Astrocyte of the cerebellum (primary cell): ENCODE data around the gene HMGB4.

Experiments used
- DNase-seq: peaks from one replicate; pipeline ENCODE4 v3.0.0-alpha.2; 2011; ENCODE audit warnings: low read depth
- H3K4me3 ChIP-seq: 2 replicates; pipeline ENCODE4 v1.5.1; 2011; ENCODE audit warnings: mild to moderate bottlenecking, low read depth, low read length, moderate library complexity
- in situ Hi-C: cut with HindIII; loops from 2 replicates; pipeline ENCODE4 v1.10.0; 2017; ENCODE audit warnings: low sequenced_read_pairs
- TF ChIP-seq, protein P1 (sequence below): IDR thresholded peaks from 2 replicates; pipeline ENCODE4 v1.5.1; 2012; ENCODE audit warnings: low read length, low read depth, moderate library complexity, mild to moderate bottlenecking; ENCODE audit errors: missing control alignments

Gene HMGB4

DNA sequence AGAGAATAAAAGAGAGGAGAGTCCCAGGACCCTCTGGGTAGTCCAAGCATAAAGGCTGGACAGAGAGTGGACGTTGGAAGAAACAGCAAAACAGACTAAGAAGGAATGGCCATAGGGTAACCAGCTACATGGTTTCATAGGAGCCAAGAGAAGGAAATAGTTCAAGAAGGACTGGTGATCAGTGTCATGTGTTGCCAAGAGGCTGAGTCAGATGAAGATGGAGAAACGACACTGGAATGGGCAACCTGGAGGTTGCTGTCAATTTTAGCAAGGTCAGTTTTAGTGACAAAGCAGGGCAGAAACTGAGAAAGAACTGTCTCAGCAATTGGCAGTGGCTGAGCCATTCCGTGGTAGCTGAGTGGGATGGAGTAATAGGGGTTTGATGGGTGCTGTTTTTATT lies 41.4 kb downstream of the HMGB4 start:
- in situ Hi-C loops, result no loop called here
- H3K4me3 ChIP-seq, result no peak overlapping the region
- no peak for DNase-seq
- TF ChIP-seq, protein P1, sequence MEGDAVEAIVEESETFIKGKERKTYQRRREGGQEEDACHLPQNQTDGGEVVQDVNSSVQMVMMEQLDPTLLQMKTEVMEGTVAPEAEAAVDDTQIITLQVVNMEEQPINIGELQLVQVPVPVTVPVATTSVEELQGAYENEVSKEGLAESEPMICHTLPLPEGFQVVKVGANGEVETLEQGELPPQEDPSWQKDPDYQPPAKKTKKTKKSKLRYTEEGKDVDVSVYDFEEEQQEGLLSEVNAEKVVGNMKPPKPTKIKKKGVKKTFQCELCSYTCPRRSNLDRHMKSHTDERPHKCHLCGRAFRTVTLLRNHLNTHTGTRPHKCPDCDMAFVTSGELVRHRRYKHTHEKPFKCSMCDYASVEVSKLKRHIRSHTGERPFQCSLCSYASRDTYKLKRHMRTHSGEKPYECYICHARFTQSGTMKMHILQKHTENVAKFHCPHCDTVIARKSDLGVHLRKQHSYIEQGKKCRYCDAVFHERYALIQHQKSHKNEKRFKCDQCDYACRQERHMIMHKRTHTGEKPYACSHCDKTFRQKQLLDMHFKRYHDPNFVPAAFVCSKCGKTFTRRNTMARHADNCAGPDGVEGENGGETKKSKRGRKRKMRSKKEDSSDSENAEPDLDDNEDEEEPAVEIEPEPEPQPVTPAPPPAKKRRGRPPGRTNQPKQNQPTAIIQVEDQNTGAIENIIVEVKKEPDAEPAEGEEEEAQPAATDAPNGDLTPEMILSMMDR, result no peak

DNA sequence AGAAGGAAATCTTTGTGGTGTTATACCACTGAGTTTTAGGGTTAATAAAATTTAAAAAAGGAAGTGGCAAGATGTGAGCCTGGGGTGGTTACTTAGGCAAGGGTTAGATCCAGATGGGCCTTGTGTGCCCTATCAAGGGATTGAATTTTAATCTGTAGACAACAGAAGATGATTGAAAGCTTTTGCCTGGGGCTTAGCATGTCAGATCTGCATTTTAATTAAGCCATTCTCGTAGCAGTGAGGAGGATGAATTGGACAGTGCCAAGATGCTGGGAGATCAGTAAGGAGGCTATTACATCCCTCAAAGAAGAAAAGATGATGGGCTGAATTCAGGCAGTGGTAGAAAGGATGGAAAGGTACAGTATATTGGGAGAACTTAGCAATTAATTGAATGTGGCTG lies 42.3 kb downstream of the HMGB4 start:
- in situ Hi-C loops, result no loop called here
- no peak for DNase-seq
- H3K4me3 ChIP-seq, result no peak overlapping the region
- TF ChIP-seq, protein P1, result no peak

DNA sequence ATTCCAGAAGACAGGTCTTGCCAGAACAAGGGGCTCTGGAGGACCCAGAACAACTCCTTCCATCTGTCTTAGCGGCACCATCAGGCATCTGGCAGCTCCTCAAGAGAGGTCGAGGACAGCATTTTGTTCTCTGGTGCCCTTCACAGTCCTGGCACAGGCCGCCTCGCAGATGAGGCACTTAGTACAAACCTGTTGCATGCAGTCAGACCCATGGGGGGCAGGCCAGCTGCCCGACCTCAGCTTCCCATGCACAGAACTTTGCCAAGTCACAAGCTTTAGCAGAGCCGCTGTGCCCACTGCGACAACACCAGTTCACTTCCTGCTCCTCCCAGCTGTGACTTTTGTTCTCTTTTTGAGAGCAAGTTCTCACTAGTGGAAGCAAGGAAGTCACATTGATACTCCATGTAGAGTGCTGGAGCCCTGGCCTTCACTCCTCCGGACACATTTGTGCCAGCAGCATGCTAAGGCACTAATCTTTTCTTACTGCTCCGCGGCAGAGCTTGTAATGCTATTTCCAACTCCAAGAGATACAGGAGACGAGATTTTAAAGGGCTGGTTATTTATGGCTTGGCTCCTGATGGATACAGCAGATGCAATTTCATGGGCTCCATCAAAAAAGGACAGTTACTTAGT lies 44.6 kb downstream of the HMGB4 start:
- no peak for DNase-seq
- in situ Hi-C loops, result no loop called here
- H3K4me3 ChIP-seq, result no peak overlapping the region
- TF ChIP-seq, protein P1, result no peak
